Hypothalamus (tissue), 51 donors: ENCODE results near the gene KCNAB1.

Source experiments
- DNase-seq, 51 donors: peaks; one replicate each; lab custom pipeline; 2025; lab: John Stamatoyannopoulos, UW

The KCNAB1 gene

GRCh38 chr3:156390846-156391245, 270.5 kb downstream of the KCNAB1 start:
- no peak for DNase-seq

GRCh38 chr3:156395961-156396710, 275.8 kb downstream of the KCNAB1 start:
- no peak for DNase-seq

- DNase-seq = no peak
Measured at GRCh38 chr3:156396851-156397250, 276.5 kb downstream of the KCNAB1 start.

- no peak for DNase-seq
Measured at GRCh38 chr3:156397534-156397933, 277.2 kb downstream of the KCNAB1 start.

GRCh38 chr3:156400062-156400461, 279.7 kb downstream of the KCNAB1 start:
- no peak for DNase-seq

GRCh38 chr3:156400735-156401134, 280.4 kb downstream of the KCNAB1 start:
- DNase-seq = no peak

- peak in 7 of 51 donors; percentile 1 to 64 (median 6) for DNase-seq
Measured at GRCh38 chr3:156404217-156404616, 283.8 kb downstream of the KCNAB1 start.

- DNase-seq = no peak
Measured at GRCh38 chr3:156406393-156406792, 286.0 kb downstream of the KCNAB1 start.

GRCh38 chr3:156407617-156408225, 287.3 kb downstream of the KCNAB1 start:
- DNase-seq = no peak

GRCh38 chr3:156409694-156410093, 289.3 kb downstream of the KCNAB1 start:
- DNase-seq = no peak

- DNase-seq = no peak
Measured at GRCh38 chr3:156412600-156412999, 292.2 kb downstream of the KCNAB1 start.

GRCh38 chr3:156413293-156413892, 293.0 kb downstream of the KCNAB1 start:
- DNase-seq = no peak

- no peak for DNase-seq
Measured at GRCh38 chr3:156416846-156417558, 296.6 kb downstream of the KCNAB1 start.

GRCh38 chr3:156417559-156418132, 297.3 kb downstream of the KCNAB1 start:
- no peak for DNase-seq

GRCh38 chr3:156418428-156418827, 298.1 kb downstream of the KCNAB1 start:
- DNase-seq = no peak

- DNase-seq = no peak
Measured at GRCh38 chr3:156421534-156421933, 301.2 kb downstream of the KCNAB1 start.

- no peak for DNase-seq
Measured at GRCh38 chr3:156424758-156425157, 304.4 kb downstream of the KCNAB1 start.

GRCh38 chr3:156425651-156426050, 305.3 kb downstream of the KCNAB1 start:
- no peak for DNase-seq

GRCh38 chr3:156429125-156429524, 308.7 kb downstream of the KCNAB1 start:
- DNase-seq = no peak

GRCh38 chr3:156431334-156432124, 311.2 kb downstream of the KCNAB1 start:
- no peak for DNase-seq
